Hepatocyte (in vitro differentiated cells): ENCODE results near the gene LIN52.

ENCODE experiments used
- CTCF ChIP-seq: fragments of 200-600 bp; sonication (generic); IDR thresholded peaks from 2 replicates; pipeline ENCODE4 v1.5.1; 2016; ENCODE audit warnings: antibody characterized with exemption, mild to moderate bottlenecking; ENCODE audit not compliant: poor library complexity
- EZH2 ChIP-seq: fragments of 200-600 bp; sonication (generic); IDR thresholded peaks from 2 replicates; pipeline ENCODE4 v1.6.1; 2016; ENCODE audit warnings: antibody characterized with exemption, mild to moderate bottlenecking, borderline replicate concordance
- EZH2phosphoT487 ChIP-seq: fragments of 200-600 bp; sonication (generic); IDR thresholded peaks from one replicate; pipeline ENCODE4 v1.6.1; 2018; ENCODE audit warnings: antibody characterized with exemption, mild to moderate bottlenecking, low read depth, moderate library complexity; ENCODE audit not compliant: unreplicated experiment, severe bottlenecking

GRCh38 chr14:74155749-74156148 lies 71.0 kb downstream of the LIN52 start:
- no peak for TF ChIP-seq CTCF
- TF ChIP-seq EZH2, result no peak
- TF ChIP-seq EZH2phosphoT487, result no peak
